GM12872 (cell line): ENCODE measurements around the gene LARGE1.

Experiments used
- TF ChIP-seq, protein P1 (sequence below): IDR thresholded peaks from 3 replicates; pipeline ENCODE4 v1.5.1; 2011; ENCODE audit warnings: low read depth, mild to moderate bottlenecking, low read length, moderate library complexity; ENCODE audit not compliant: insufficient read depth

LARGE1 gene

DNA sequence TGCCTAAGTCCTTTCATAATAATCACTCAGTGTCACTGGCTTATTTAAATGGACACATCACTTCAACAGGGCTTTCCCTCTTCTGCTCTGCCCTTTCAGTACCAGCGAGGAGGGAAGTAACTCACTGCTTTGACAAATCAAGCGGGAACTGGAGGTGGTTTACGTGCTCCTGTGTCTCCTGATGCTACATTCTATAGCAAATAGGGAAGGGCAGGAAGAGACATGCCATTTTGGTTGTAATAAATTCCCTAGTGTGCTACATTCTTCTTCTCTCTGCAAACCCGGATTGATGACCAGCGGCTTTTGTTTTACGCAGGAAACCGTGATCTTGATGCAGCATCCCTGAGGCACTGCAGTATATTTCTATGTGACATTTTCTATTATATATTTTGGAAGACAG is 491.0 kb downstream of the LARGE1 start:
- TF ChIP-seq, protein P1, sequence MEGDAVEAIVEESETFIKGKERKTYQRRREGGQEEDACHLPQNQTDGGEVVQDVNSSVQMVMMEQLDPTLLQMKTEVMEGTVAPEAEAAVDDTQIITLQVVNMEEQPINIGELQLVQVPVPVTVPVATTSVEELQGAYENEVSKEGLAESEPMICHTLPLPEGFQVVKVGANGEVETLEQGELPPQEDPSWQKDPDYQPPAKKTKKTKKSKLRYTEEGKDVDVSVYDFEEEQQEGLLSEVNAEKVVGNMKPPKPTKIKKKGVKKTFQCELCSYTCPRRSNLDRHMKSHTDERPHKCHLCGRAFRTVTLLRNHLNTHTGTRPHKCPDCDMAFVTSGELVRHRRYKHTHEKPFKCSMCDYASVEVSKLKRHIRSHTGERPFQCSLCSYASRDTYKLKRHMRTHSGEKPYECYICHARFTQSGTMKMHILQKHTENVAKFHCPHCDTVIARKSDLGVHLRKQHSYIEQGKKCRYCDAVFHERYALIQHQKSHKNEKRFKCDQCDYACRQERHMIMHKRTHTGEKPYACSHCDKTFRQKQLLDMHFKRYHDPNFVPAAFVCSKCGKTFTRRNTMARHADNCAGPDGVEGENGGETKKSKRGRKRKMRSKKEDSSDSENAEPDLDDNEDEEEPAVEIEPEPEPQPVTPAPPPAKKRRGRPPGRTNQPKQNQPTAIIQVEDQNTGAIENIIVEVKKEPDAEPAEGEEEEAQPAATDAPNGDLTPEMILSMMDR, result no peak

DNA sequence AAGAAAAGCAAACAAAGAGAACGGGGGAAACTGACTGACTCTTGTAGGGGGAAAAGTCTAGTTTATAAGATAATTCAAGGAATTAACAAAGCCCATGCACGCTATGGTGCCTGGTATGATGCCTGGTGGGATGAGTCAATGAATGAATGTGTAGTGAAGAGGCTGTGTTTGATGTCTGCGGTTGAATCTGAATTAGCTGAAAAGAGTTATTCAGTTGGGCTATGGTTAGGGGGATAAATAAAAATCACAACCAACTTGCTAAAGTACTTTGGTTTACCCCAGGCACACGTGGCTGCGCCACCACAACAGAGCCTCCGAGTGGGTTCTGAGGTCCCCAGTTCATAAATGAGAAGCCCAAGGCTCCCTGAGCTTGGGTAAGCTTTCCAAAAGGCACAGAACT is 492.8 kb downstream of the LARGE1 start:
- TF ChIP-seq, protein P1, result no peak

DNA sequence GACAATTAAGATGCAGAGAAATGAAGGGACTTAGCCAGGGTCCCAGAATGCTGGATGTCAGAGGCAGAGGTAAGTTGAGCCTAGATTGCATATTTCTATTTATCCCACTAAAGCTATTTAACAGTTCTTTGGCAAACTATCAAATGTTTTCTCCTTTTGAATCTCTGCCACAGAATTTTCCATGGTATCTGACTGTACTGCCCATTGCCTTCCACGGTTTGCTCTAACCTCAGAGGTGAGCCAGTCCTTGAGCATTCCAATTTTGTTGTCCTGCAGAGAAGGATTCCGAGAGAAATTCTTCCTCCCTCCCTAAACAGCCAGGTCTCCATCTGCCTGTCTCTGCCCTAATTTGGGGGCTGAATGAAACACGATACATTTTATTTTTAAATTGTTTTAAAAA is 493.8 kb downstream of the LARGE1 start:
- TF ChIP-seq, protein P1, result no peak

DNA sequence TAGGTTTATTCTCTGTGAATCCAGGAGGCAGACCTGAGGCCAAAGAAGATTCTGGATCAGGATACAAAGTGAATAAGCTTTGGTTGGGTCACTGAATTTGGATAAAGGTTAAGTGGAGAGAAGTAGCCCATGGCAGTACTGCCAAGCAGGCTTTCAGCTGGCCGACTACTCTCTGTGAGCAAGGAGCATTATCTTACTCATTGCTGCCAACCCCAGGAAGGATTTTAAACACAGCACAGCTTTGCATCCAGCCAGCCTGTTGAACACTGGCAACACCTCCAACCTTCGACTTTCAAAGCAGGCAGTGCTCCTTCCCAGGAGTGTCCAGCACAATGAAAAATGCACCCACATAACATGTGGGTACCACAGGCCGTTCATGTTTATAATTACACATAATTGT is 498.4 kb downstream of the LARGE1 start:
- TF ChIP-seq, protein P1, result no peak

DNA sequence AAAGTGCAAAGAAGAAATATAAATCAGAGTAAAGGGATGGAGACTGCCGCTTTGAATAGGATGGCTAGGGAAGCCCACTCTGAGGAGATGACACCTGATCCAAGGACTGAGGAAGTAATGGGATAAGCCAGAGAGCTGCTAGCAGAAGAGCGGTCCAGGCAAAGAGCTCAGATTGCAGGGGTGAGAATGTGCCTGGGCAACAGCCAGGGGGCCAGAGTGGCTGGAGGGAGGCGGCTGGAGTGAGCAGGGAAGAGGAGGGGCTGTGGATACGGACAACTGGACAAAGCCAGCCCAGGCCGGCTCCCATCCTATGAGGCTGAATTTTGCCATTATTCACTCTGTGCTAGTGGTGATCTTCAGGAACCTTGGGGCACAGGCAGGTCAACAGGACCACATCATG is 501.8 kb downstream of the LARGE1 start:
- TF ChIP-seq, protein P1, result no peak

DNA sequence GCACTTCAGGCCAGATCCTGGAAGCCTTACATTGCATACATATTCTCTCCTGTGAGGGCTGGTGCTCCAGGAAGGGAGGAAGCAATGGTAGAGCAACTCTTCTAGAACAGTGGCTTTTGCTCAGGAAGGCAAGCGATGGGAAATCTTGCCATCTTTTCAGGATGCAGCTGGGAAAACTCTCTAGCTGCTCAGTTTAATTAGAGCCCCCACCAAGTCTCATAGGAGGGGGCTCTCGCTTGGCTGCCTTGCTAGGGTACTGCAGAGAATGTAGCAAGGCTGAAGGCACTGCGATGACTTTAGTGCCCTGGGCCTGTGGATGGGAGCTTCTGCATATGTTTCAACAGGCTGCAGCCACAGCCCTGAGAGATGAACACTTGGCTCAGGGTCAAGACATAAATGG is 504.9 kb downstream of the LARGE1 start:
- TF ChIP-seq, protein P1, result no peak

DNA sequence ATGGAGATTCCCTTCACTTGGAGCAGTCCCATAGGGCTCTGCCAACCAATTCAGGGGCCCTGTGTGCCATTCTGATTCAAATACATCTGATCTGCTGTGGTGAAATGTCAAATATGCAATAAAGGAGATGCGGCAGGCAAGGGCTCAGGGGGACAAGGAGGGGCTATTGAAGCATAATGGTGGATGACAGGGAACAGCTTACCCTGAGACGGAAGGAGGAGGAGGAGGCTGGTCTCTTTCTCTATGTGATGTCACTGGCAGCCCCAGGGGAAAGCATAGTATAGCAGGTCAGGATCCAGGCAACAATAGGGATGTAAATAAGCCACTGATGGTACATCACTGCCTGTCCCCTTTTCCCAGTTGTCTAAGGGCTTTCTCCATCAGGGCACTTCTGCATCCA is 511.2 kb downstream of the LARGE1 start:
- TF ChIP-seq, protein P1, result no peak

DNA sequence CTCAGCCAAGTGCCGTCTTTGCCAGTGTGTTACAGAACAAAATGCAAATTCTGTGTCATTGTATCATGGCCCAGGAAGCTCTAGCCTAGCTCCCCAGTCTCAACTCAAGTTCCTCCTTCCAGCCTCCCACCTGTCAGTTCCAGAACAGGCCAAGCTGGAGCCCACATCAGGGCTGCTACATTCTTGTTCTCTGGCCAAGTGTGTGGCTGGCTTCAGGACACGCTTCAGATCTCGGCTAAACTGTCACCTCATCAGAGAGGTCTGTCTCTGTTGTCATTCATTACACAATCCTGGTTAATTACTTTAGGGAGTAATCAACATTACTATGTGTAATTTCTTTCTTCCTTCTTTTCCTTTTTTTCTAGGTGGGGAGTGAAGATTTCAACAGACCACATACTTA is 515.1 kb downstream of the LARGE1 start:
- TF ChIP-seq, protein P1, result no peak
